Fibroblast of the aortic adventitia (primary cell): Measurements from ENCODE around the gene ATP2C2. TPM values are rescaled to one million over a fixed set of nuclear protein-coding genes. Genes with fewer than 3 reads are reported as not detected.

Experiments used
- DNase-seq: peaks from one replicate; pipeline ENCODE4 v3.0.0-alpha.2; 2010; ENCODE audit warnings: low read depth
- H3K4me3 ChIP-seq: 2 replicates; pipeline ENCODE4 v1.5.1; 2011; ENCODE audit warnings: low read depth, mild to moderate bottlenecking, control low read depth, low read length, moderate library complexity
- CTCF ChIP-seq: IDR thresholded peaks from 2 replicates; pipeline ENCODE4 v1.5.1; 2011; ENCODE audit warnings: mild to moderate bottlenecking, low read length, control low read depth, inconsistent platforms; ENCODE audit not compliant: insufficient read depth
- total RNA-seq: library from RNA; depleted of rRNA; stranded (reverse); fragments of >200 nt; gene quantifications from 2 replicates; pipeline ENCODE4 v1.2.3, GENCODE V29; 2012; ENCODE audit warnings: low replicate concordance

Gene ATP2C2
- total RNA-seq, 1 donor, result not detected

- no peak for DNase-seq
- no peak overlapping the region for H3K4me3 ChIP-seq
- TF ChIP-seq CTCF, result no peak
Observed at GRCh38 chr16:84370723-84371552, 2.6 kb downstream of the ATP2C2 start.

- DNase-seq, result no peak
- no peak for TF ChIP-seq CTCF
- no peak overlapping the region for H3K4me3 ChIP-seq
Observed at GRCh38 chr16:84371553-84371865, 3.2 kb downstream of the ATP2C2 start.

GRCh38 chr16:84373907-84374489 is 5.7 kb downstream of the ATP2C2 start:
- no peak overlapping the region for H3K4me3 ChIP-seq
- TF ChIP-seq CTCF, result no peak
- no peak for DNase-seq

GRCh38 chr16:84378099-84378498 is 9.8 kb downstream of the ATP2C2 start:
- TF ChIP-seq CTCF, result no peak

GRCh38 chr16:84378567-84378966 is 10.2 kb downstream of the ATP2C2 start:
- no peak overlapping the region for H3K4me3 ChIP-seq
- no peak for TF ChIP-seq CTCF

More at GRCh38 chr16:84378099-84378498, 9.8 kb downstream of the ATP2C2 start:
- no peak overlapping the region for H3K4me3 ChIP-seq
- DNase-seq, result no peak

GRCh38 chr16:84379008-84379708 is 10.8 kb downstream of the ATP2C2 start:
- no peak for DNase-seq
- no peak overlapping the region for H3K4me3 ChIP-seq

More at GRCh38 chr16:84378567-84378966, 10.2 kb downstream of the ATP2C2 start:
- DNase-seq, result no peak

More at GRCh38 chr16:84379008-84379708, 10.8 kb downstream of the ATP2C2 start:
- TF ChIP-seq CTCF, result no peak
